ENCODE data around the gene TMEM218. TPM values are rescaled to one million over a fixed set of nuclear protein-coding genes. Genes with fewer than 3 reads are reported as not detected.

The TMEM218 gene
- total RNA-seq, 2 experiments from 2014 or later: 11.3 TPM

Other genes with a start within 250 kb of the TMEM218 start
- gene ROBO3, start 246.2 kb downstream of the TMEM218 start, total RNA-seq: 10 to 100 TPM; 21.9 to 26.1 TPM
- not detected for gene ROBO4, start 213.8 kb downstream of the TMEM218 start, total RNA-seq
- gene HEPN1, start 192.4 kb downstream of the TMEM218 start, total RNA-seq: not detected
- gene HEPACAM, start 175.6 kb downstream of the TMEM218 start, total RNA-seq: not detected
- 1 to 10 TPM; 5.6 to 6.7 TPM for gene CCDC15, start 157.4 kb downstream of the TMEM218 start, total RNA-seq
- gene SLC37A2, start 48.3 kb downstream of the TMEM218 start, total RNA-seq: under 1 TPM; 0.41 to 0.76 TPM
- not detected for gene PKNOX2, start 53.1 kb upstream of the TMEM218 start, total RNA-seq

Measured in activated CD4-positive, alpha-beta T cell treated with anti-CD3 and anti-CD28 coated beads for 36 hours (primary cell).